ENCODE measurements around the gene CLIC5.

Gene CLIC5

GRCh38 chr6:45896783-45897441 lies 118.7 kb downstream of the CLIC5 start:
- no peak overlapping the region for H3K9ac ChIP-seq (ENCODE audit: low read length)
- no peak overlapping the region for H3K27ac ChIP-seq (ENCODE audit: low read depth, low read length, poor library complexity, severe bottlenecking)
- H3F3A ChIP-seq (ENCODE audit: insufficient read depth, low read length): no peaks in the 10 kb centered on the region
- no peaks in the 10 kb centered on the region for H3K79me2 ChIP-seq (ENCODE audit: insufficient read depth, low read length)
- H2AFZ ChIP-seq (ENCODE audit: low read length): no peak overlapping the region
- H3K9me3 ChIP-seq (ENCODE audit: low read length): no peaks in the 10 kb centered on the region
- H3K4me3 ChIP-seq (ENCODE audit: low read depth, low read length, poor library complexity, severe bottlenecking): no peak overlapping the region
- no peaks in the 10 kb centered on the region for H3K36me3 ChIP-seq (ENCODE audit: insufficient read depth, low read length)
- no peaks in the 10 kb centered on the region for H3K27me3 ChIP-seq (ENCODE audit: insufficient read depth, low read length)
- no peaks in the 10 kb centered on the region for H3K4me1 ChIP-seq (ENCODE audit: insufficient read depth, low read length, severe bottlenecking)
- no peaks in the 10 kb centered on the region for H4K20me1 ChIP-seq (ENCODE audit: insufficient read depth, low read length)
- H3K4me2 ChIP-seq (ENCODE audit: low read length): no peak overlapping the region
- TF ChIP-seq EZH2 (IDR thresholded peaks at IDR 0.05; ENCODE audit: borderline replicate concordance, low read length): no peak
- no peak for TF ChIP-seq CTCF (IDR thresholded peaks at IDR 0.05; ENCODE audit: low read length)
- H3K9me2 ChIP-seq (ENCODE audit: low read depth, low read length): no peaks in the 10 kb centered on the region

DNA sequence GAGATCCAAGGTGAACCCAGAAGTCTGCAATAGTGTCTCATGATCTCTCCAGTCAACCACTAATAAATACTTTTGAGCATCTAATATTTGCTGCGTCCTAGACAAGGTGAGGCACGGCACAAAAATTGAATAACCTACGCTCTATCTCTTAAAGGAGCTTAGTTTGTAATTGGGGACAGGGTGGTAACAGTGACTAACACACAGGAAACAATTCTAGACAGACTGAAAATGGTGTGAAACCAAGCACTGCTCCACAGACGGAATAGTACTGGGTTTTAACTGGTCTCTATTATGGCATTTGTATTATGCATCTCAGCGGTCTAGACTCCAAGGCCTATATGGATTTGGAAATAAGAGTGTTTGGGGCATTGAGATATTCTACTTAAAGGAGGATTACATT lies 120.1 kb downstream of the CLIC5 start:
- no peaks in the 10 kb centered on the region for H3F3A ChIP-seq (ENCODE audit: insufficient read depth, low read length)
- H3K9ac ChIP-seq (ENCODE audit: low read length): no peak overlapping the region
- no peaks in the 10 kb centered on the region for H3K9me3 ChIP-seq (ENCODE audit: low read length)
- H3K27ac ChIP-seq (ENCODE audit: low read depth, low read length, poor library complexity, severe bottlenecking): no peak overlapping the region
- H4K20me1 ChIP-seq (ENCODE audit: insufficient read depth, low read length): no peaks in the 10 kb centered on the region
- H3K36me3 ChIP-seq (ENCODE audit: insufficient read depth, low read length): no peaks in the 10 kb centered on the region
- H3K9me2 ChIP-seq (ENCODE audit: low read depth, low read length): no peaks in the 10 kb centered on the region
- no peak overlapping the region for H3K4me3 ChIP-seq (ENCODE audit: low read depth, low read length, poor library complexity, severe bottlenecking)
- no peak overlapping the region for H3K4me2 ChIP-seq (ENCODE audit: low read length)
- no peaks in the 10 kb centered on the region for H3K79me2 ChIP-seq (ENCODE audit: insufficient read depth, low read length)
- H3K27me3 ChIP-seq (ENCODE audit: insufficient read depth, low read length): no peaks in the 10 kb centered on the region
- H2AFZ ChIP-seq (ENCODE audit: low read length): no peak overlapping the region
- TF ChIP-seq CTCF (IDR thresholded peaks at IDR 0.05; ENCODE audit: low read length): no peak
- TF ChIP-seq EZH2 (IDR thresholded peaks at IDR 0.05; ENCODE audit: borderline replicate concordance, low read length): no peak
- H3K4me1 ChIP-seq (ENCODE audit: insufficient read depth, low read length, severe bottlenecking): no peaks in the 10 kb centered on the region

DNA sequence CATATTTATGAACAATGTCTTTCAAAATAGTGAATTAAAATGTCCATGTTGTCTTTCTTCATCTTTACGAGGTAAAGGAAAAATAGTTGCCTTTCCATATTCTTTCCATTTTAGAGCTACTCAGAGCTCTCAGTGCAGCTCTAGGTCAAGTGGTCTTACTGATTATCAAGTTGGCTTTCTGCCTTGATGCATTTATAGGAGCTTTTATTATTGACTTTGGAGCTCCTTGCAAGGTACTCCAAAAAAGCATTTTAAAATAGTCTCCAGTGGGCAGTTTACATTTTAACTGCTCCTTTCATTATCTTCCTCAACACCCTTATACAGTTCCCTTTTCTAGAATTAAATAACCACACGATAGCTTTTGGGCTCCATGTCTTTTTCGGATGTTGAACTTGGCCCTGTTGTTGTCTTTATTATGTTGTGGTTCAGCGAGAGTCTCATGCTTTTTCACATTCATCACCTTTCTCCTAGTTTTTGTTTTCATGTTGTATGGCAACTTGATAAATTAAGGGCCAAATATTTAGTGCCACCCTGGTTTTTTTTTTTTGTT lies 122.9 kb downstream of the CLIC5 start:
- Histone ChIP-seq H3K9me2 (ENCODE audit: low read depth, low read length) (no peaks in the 10 kb centered on the region), H3K9ac (ENCODE audit: low read length) (no peak overlapping the region), H4K20me1 (ENCODE audit: insufficient read depth, low read length) (no peaks in the 10 kb centered on the region), H3K4me2 (ENCODE audit: low read length) (no peak overlapping the region), H3F3A (ENCODE audit: insufficient read depth, low read length) (no peaks in the 10 kb centered on the region), H3K27me3 (ENCODE audit: insufficient read depth, low read length) (no peaks in the 10 kb centered on the region), H2AFZ (ENCODE audit: low read length) (no peak overlapping the region), H3K4me3 (ENCODE audit: low read depth, low read length, poor library complexity, severe bottlenecking) (no peak overlapping the region), H3K4me1 (ENCODE audit: insufficient read depth, low read length, severe bottlenecking) (no peaks in the 10 kb centered on the region), H3K79me2 (ENCODE audit: insufficient read depth, low read length) (no peaks in the 10 kb centered on the region), H3K27ac (ENCODE audit: low read depth, low read length, poor library complexity, severe bottlenecking) (no peak overlapping the region), H3K9me3 (ENCODE audit: low read length) (no peaks in the 10 kb centered on the region), H3K36me3 (ENCODE audit: insufficient read depth, low read length) (no peaks in the 10 kb centered on the region)
- TF ChIP-seq CTCF (IDR thresholded peaks at IDR 0.05; ENCODE audit: low read length) (no peak), EZH2 (IDR thresholded peaks at IDR 0.05; ENCODE audit: borderline replicate concordance, low read length) (no peak)
